K562 (cell line): ENCODE measurements around the gene ZNF2. TPM values are rescaled to one million over a fixed set of nuclear protein-coding genes. Genes with fewer than 3 reads are reported as not detected.

Experiments used
- ATAC-seq: fragments of 200-7000 bp; cut with Tn5 transposase; 3 replicates; pipeline ENCODE4 v1.9.1; 2020; ENCODE audit warnings: moderate library complexity
- BruUV-seq: library from RNA; stranded (reverse); fragments of 400-500 nt; replicated peaks from 2 replicates; lab custom pipeline; 2021; lab: Mats Ljungman, UMichigan
- CTCF ChIA-PET: fragments of 300-600 bp; formaldehyde crosslinking; extraction: SDS; loops from one replicate; lab custom pipeline; 2021; ENCODE audit warnings: low intra/inter-chr PET ratio; lab: Yijun Ruan, JAX
- POLR2A ChIA-PET: fragments of 300-600, 350-650 bp; sonication (Branson Sonifier 250); formaldehyde crosslinking; extraction: SDS; loops from one replicate; lab custom pipeline; 2021; ENCODE audit warnings: antibody characterized with exemption, inconsistent platforms; lab: Yijun Ruan, JAX
- DNase-seq, 4 experiments: peaks; one replicate each; pipeline versions ENCODE4 v3.0.0 to v3.0.0-alpha.2; 2011 to 2018; ENCODE audit warnings: low spot score in 3 of 4, mixed read lengths in 3 of 4; ENCODE audit errors: extremely low read depth in 1 of 4
- FAIRE-seq: peaks from 2 replicates; lab custom pipeline; 2011; peaks lifted over from hg19 to GRCh38; lab: Jason Lieb, UNC
- H2AFZ ChIP-seq: 2 replicates; pipeline ENCODE4 v1.6.0; 2011; ENCODE audit warnings: low read depth, low read length, control low read depth, inconsistent platforms
- H3K27ac ChIP-seq: fragments of 200-600 bp; 3 replicates; pipeline ENCODE4 v1.8.0; 2011; ENCODE audit warnings: low read depth, mild to moderate bottlenecking, control low read depth, inconsistent platforms, low read length, moderate library complexity, mixed read lengths; ENCODE audit errors: extremely low read depth
- H3K27me3 ChIP-seq, 2 experiments: fragments of 300-600 bp in 1 of 2; 2 replicates in 1 of 2; 3 replicates in 1 of 2; pipeline versions ENCODE4 v1.6.0 to v1.8.0; 2011; ENCODE audit warnings: inconsistent platforms in 2 of 2, low read length in 2 of 2, mild to moderate bottlenecking in 1 of 2, mixed read lengths in 1 of 2, moderate library complexity in 1 of 2; ENCODE audit not compliant: control insufficient read depth in 2 of 2, insufficient read depth in 2 of 2
- H3K36me3 ChIP-seq: fragments of 300-600 bp; 3 replicates; pipeline ENCODE4 v1.8.0; 2011; ENCODE audit warnings: mild to moderate bottlenecking, low read length, inconsistent platforms; ENCODE audit not compliant: control insufficient read depth, insufficient read depth
- H3K4me1 ChIP-seq, 2 experiments: fragments of 200-600 bp in 1 of 2; replicated peaks in 1 of 2; 2 replicates in 1 of 2; 3 replicates in 1 of 2; pipeline versions ENCODE4 v1.5.1 to v1.8.0; 2011; ENCODE audit warnings: inconsistent platforms in 2 of 2, low read length in 2 of 2, mild to moderate bottlenecking in 1 of 2, mixed read lengths in 1 of 2, moderate library complexity in 1 of 2; ENCODE audit not compliant: control insufficient read depth in 2 of 2, insufficient read depth in 2 of 2
- H3K4me2 ChIP-seq: 2 replicates; pipeline ENCODE4 v1.6.1; 2011; ENCODE audit warnings: low read length, control low read depth, inconsistent platforms, mixed read lengths; ENCODE audit not compliant: insufficient read depth
- H3K4me3 ChIP-seq: fragments of 200-600 bp; sonication (generic), shearing (Covaris generic); 2 replicates; pipeline ENCODE4 v1.5.1; 2016; ENCODE audit warnings: control low read depth, inconsistent platforms
- H3K79me2 ChIP-seq: fragments of 200-600 bp; 3 replicates; pipeline ENCODE4 v1.8.0; 2011; ENCODE audit warnings: low read length, inconsistent platforms; ENCODE audit not compliant: control insufficient read depth, insufficient read depth
- H3K9ac ChIP-seq, 2 experiments: 2 replicates each; pipeline versions ENCODE4 v1.6.0 to v1.6.1; 2011; ENCODE audit warnings: low read depth in 2 of 2, low read length in 2 of 2, control low read depth in 1 of 2, inconsistent platforms in 1 of 2, mild to moderate bottlenecking in 1 of 2, mixed read lengths in 1 of 2; ENCODE audit not compliant: insufficient read depth in 1 of 2
- H3K9me1 ChIP-seq: one replicate; pipeline ENCODE4 v1.6.0; 2011; ENCODE audit warnings: inconsistent platforms, mild to moderate bottlenecking, low read length, moderate library complexity; ENCODE audit not compliant: control insufficient read depth, insufficient read depth
- H3K9me3 ChIP-seq: replicated peaks from 2 replicates; pipeline ENCODE4 v1.5.1; 2011; ENCODE audit warnings: low read depth, low read length, inconsistent platforms; ENCODE audit not compliant: control insufficient read depth, insufficient read depth
- H4K20me1 ChIP-seq: replicated peaks from 2 replicates; pipeline ENCODE4 v1.6.1; 2011; ENCODE audit warnings: low read length, inconsistent platforms, mixed read lengths; ENCODE audit not compliant: control insufficient read depth, insufficient read depth
- CBX8 ChIP-seq: fragments of 200-600 bp; sonication (generic); IDR thresholded peaks from 2 replicates; pipeline ENCODE4 v1.6.1; 2012; ENCODE audit warnings: borderline replicate concordance, mixed run types, low read depth, mild to moderate bottlenecking, moderate library complexity, mixed read lengths, low read length, control low read depth, inconsistent platforms; ENCODE audit not compliant: poor library complexity, severe bottlenecking; ENCODE audit errors: extremely low read depth
- MED1 ChIP-seq: sonication (generic); formaldehyde crosslinking; IDR thresholded peaks from 2 replicates; pipeline ENCODE4 v1.8.1; 2023; ENCODE audit warnings: missing genetic modification reagents, borderline replicate concordance
- NBN ChIP-seq: fragments of 450-650 bp; IDR thresholded peaks from 2 replicates; pipeline ENCODE4 v1.6.1; 2016; ENCODE audit warnings: low read depth, mild to moderate bottlenecking
- SOX6 ChIP-seq: fragments of 450-650 bp; IDR thresholded peaks from 2 replicates; pipeline ENCODE4 v1.6.1; 2014; ENCODE audit warnings: mild to moderate bottlenecking
- TFAM ChIP-seq: fragments of 250-450 bp; sonication (Bioruptor Pico); conservative IDR thresholded peaks from 2 replicates; pipeline ENCODE4 v1.5.0; 2021; ENCODE audit warnings: mild to moderate bottlenecking, moderate library complexity
- ZBTB40 ChIP-seq, 2 experiments: fragments of 450-650 bp in 1 of 2; sonication (generic) in 1 of 2; formaldehyde crosslinking in 1 of 2; IDR thresholded peaks; 2 replicates each; pipeline versions ENCODE4 v1.7.1 to v1.9.0; 2016 to 2022; ENCODE audit warnings: inconsistent platforms in 1 of 2, mild to moderate bottlenecking in 1 of 2, missing genetic modification reagents in 1 of 2
- ZFP91 ChIP-seq: sonication (generic); formaldehyde crosslinking; IDR thresholded peaks from 2 replicates; pipeline ENCODE4 v1.8.0; 2022; ENCODE audit warnings: mild to moderate bottlenecking, missing genetic modification reagents
- ZNF12 ChIP-seq: sonication (generic); formaldehyde crosslinking; IDR thresholded peaks from 2 replicates; pipeline ENCODE4 v1.4.0; 2020; ENCODE audit warnings: mild to moderate bottlenecking, missing genetic modification reagents
- WGBS: fragments of 100-300 bp; shearing (Covaris generic); methylation state at CpG from one replicate; pipeline ENCODE4 v1.1.6; 2016; ENCODE audit warnings: low coverage, mixed read lengths; ENCODE audit not compliant: insufficient coverage; ENCODE audit errors: missing lambda C conversion rate; 5-methylcytosine and 5-hydroxymethylcytosine counted together
- in situ Hi-C: fragments of 300-500 bp; cut with MboI; formaldehyde crosslinking; loops from 4 replicates; pipeline ENCODE4 v1.15.0; 2018; ENCODE audit warnings: inconsistent platforms, mixed read lengths
- intact Hi-C: fragments of 100-400 bp; cut with micrococcal nuclease; formaldehyde crosslinking; loops from 2 replicates; pipeline ENCODE4 v1.14.2; 2022
- polyA plus RNA-seq, 8 experiments: library from polyadenylated mRNA; depleted of rRNA in 4 of 8; stranded (reverse) in 5 of 8; unstranded in 3 of 8; fragments of >200 nt; fragmentation: Nextera tagmentation in 2 of 8; fragmentation: Illumina TruSeq in 1 of 8; extraction: Ambion mirVana in 2 of 8; extraction: Trizol in 1 of 8; gene quantifications; 2 replicates each; pipeline versions ENCODE4 v1.2.1 to v1.2.3, GENCODE V29; 2011 to 2014; ENCODE audit warnings: inconsistent platforms in 1 of 8, missing spikeins in 1 of 8
- total RNA-seq, 7 experiments: library from RNA; depleted of rRNA in 6 of 7; stranded (reverse); fragments of >200 nt in 6 of 7; fragmentation: Illumina TruSeq in 2 of 7; extraction: Trizol in 2 of 7; gene quantifications; 2 replicates each; pipeline versions ENCODE4 v1.2.1 to v1.2.3, GENCODE V29; 2011 to 2021; ENCODE audit warnings: low replicate concordance in 1 of 7

ZNF2 gene
- total and polyA plus RNA-seq, 9 of the 15 experiments (the other 6 are each of a cell fraction or from before 2014, with no cell fraction given): 1.6 to 4.5 (median 3.4) TPM

GRCh38 chr2:95165030-95165370 lies 609 bp upstream of the ZNF2 start:
- POLR2A ChIA-PET: interaction anchor here (0.6 to 1.3 kb wide), 2 partner anchors 11 to 21 kb away, joined by 3 read pairs; no protein-coding TSS in a partner anchor
- ATAC-seq (peak; percentile 50), FAIRE-seq (no peak), DNase-seq (no peak)
- no peaks in the 10 kb centered on the region for H3K9me1 ChIP-seq
- H2AFZ ChIP-seq: peak overlapping the region; percentile 96
- BruUV-seq: TSS peak; percentile 84
- in situ Hi-C loops (no loop called here), intact Hi-C loops (loop anchor here (5.0 kb wide), 1 partner anchor 43 kb away; the partner anchor contains the start of gene MRPS5)
- no peaks in the 10 kb centered on the region for H3K9me3 ChIP-seq
- no peaks in the 10 kb centered on the region for H3K36me3 ChIP-seq
- no peaks in the 10 kb centered on the region for H3K27me3 ChIP-seq
- peak overlapping the region; percentile 89 to 93 for H3K9ac ChIP-seq
- H3K4me3 ChIP-seq: peak overlapping the region; percentile 73
- no peaks in the 10 kb centered on the region for H4K20me1 ChIP-seq
- H3K27ac ChIP-seq: peak overlapping the region; percentile 92
- WGBS: 0% methylated on average over 9 of the region's 9 CpGs
- CTCF ChIA-PET: no interaction called here
- H3K4me2 ChIP-seq: peak overlapping the region; percentile 99
- H3K4me1 ChIP-seq: peaks cover 5% of the 10 kb centered on the region in 2 experiments; a peak in 4 of 5 replicates
- peaks cover 25% of the 10 kb centered on the region for H3K79me2 ChIP-seq
- TF ChIP-seq MED1 (CRISPR knock-in tag) (no peak), ZBTB40 (IDR thresholded peaks at IDR 0.05) (no peak), ZBTB40 (CRISPR knock-in tag; IDR thresholded peaks at IDR 0.05) (no peak), ZFP91 (no peak), CBX8 (no peak), NBN (no peak), TFAM (CRISPR knock-in tag) (no peak), ZNF12 (no peak), SOX6 (no peak)
